ENCODE measurements around the gene FAM181A.

FAM181A gene

GRCh38 chr14:93912782-93913181, 14.4 kb upstream of the FAM181A start:
- in situ Hi-C loops (cut with MboI; ENCODE audit: low pct_unique_long_range_greater_than_20kb, low sequenced_read_pairs, unreplicated experiment), result loop anchor here (10.0 kb wide), 1 partner anchor 258 kb away; no protein-coding TSS in a partner anchor
- DNase-seq (ENCODE audit: low spot score), result no peak
- TF ChIP-seq CTCF (IDR thresholded peaks at IDR 0.05; ENCODE audit: extremely low read depth, insufficient read depth, missing control alignments), result no peak

- no peak for TF ChIP-seq CTCF (IDR thresholded peaks at IDR 0.05; ENCODE audit: extremely low read depth, insufficient read depth, missing control alignments)
- DNase-seq (ENCODE audit: low spot score), result no peak
These were observed 12.9 kb upstream of the FAM181A start for GRCh38 chr14:93914278-93914677.

DNA sequence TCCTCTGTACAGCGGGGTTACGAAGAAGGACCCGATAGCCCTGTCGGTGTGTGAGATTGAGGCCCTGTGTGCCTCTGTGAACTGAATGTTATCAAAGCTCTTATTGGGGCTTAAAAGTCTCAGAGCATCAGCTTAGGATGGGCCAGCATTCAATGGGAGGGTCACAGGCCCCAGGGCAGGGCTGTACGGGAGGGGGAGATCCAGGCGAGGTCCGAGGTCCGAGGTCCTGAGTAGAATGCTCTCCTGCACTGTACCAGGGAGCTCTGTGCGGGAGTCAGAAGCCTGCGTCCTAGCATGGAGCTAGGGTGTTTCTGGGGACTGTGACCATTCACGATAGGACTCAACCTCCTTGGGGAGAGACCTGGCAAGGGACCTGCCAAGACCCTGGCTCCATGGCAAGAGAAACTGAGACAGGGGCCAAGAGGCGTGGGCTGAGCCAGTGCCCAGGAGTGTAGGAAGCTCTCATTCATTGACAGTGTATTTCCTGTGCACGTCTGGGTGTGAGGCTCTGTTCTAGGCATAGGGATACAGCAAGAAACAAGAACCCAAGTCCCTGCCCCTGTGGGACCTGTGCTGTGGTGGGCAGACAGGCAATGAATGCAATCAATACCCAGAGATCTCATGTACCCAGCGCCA, 12.0 kb upstream of the FAM181A start:
- in situ Hi-C loops (cut with MboI; ENCODE audit: low pct_unique_long_range_greater_than_20kb, low sequenced_read_pairs, unreplicated experiment), result loop anchor here (10.0 kb wide), 1 partner anchor 260 kb away; no protein-coding TSS in a partner anchor
- TF ChIP-seq CTCF (IDR thresholded peaks at IDR 0.05; ENCODE audit: extremely low read depth, insufficient read depth, missing control alignments), result no peak
- no peak for DNase-seq (ENCODE audit: low spot score)

More at GRCh38 chr14:93914278-93914677, 12.9 kb upstream of the FAM181A start:
- in situ Hi-C loops (cut with MboI; ENCODE audit: low pct_unique_long_range_greater_than_20kb, low sequenced_read_pairs, unreplicated experiment), result loop anchor here (10.0 kb wide), 1 partner anchor 259 kb away; no protein-coding TSS in a partner anchor

GRCh38 chr14:93915800-93916199, 11.3 kb upstream of the FAM181A start:
- DNase-seq (ENCODE audit: low spot score), result no peak
- in situ Hi-C loops (cut with MboI; ENCODE audit: low pct_unique_long_range_greater_than_20kb, low sequenced_read_pairs, unreplicated experiment), result loop anchor here (10.0 kb wide), 1 partner anchor 261 kb away; no protein-coding TSS in a partner anchor
- TF ChIP-seq CTCF (IDR thresholded peaks at IDR 0.05; ENCODE audit: extremely low read depth, insufficient read depth, missing control alignments), result no peak

GRCh38 chr14:93916498-93916897, 10.6 kb upstream of the FAM181A start:
- in situ Hi-C loops (cut with MboI; ENCODE audit: low pct_unique_long_range_greater_than_20kb, low sequenced_read_pairs, unreplicated experiment), result loop anchor here (10.0 kb wide), 1 partner anchor 262 kb away; no protein-coding TSS in a partner anchor
- TF ChIP-seq CTCF (IDR thresholded peaks at IDR 0.05; ENCODE audit: extremely low read depth, insufficient read depth, missing control alignments), result no peak
- DNase-seq (ENCODE audit: low spot score), result no peak

GRCh38 chr14:93917141-93917540, 10.0 kb upstream of the FAM181A start:
- in situ Hi-C loops (cut with MboI; ENCODE audit: low pct_unique_long_range_greater_than_20kb, low sequenced_read_pairs, unreplicated experiment), result loop anchor here (10.0 kb wide), 1 partner anchor 262 kb away; no protein-coding TSS in a partner anchor
- no peak for TF ChIP-seq CTCF (IDR thresholded peaks at IDR 0.05; ENCODE audit: extremely low read depth, insufficient read depth, missing control alignments)
- no peak for DNase-seq (ENCODE audit: low spot score)
